ENCODE data around the gene SLMAP. TPM values are rescaled to one million over a fixed set of nuclear protein-coding genes. Genes with fewer than 3 reads are reported as not detected.
"Not testable (repeated sequence)": the region's sequence is repeated elsewhere in the genome, so short reads cannot be mapped to it uniquely, and the experiment has no call there.

Gene SLMAP
- total and polyA plus RNA-seq, 7 donors = 31.2 to 180 (median 106) TPM

DNA sequence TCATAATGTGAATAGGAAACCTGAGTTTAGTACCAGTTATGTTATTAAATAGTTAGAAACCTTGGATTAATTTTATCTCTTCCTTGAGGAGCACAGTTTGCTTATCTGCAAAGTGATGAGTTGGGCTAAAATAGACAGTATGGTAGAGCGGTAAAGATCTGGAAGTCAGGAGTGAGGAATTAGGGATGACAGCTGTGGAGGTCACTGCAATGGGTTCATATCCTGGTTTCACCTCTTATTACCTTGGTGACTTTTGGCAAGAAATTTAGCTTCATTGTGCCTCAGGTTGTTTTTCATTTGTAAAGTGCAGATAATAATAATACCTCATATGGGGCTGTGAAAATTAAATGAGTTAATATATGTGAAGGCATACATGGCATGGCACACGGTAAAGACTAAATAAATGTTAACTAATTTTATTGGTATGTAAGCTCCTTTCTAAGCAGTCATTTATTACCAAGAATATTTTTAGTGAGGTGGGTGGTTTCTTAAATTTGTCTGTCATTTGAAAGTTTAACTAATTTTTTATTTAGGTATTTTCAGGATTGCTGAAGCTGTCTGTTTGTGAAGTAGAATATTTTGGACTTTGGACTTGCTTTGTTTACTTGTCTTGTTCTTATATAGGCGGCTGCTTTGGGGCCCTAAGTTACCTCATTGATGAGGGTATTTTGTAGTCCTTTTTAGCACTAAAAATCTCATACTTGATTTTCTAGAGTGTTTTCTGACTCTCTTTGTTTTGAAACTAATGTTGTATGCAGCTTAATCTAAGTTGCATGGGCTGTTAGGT is 41.8 kb downstream of the SLMAP start:
- TF ChIP-seq, protein P1, sequence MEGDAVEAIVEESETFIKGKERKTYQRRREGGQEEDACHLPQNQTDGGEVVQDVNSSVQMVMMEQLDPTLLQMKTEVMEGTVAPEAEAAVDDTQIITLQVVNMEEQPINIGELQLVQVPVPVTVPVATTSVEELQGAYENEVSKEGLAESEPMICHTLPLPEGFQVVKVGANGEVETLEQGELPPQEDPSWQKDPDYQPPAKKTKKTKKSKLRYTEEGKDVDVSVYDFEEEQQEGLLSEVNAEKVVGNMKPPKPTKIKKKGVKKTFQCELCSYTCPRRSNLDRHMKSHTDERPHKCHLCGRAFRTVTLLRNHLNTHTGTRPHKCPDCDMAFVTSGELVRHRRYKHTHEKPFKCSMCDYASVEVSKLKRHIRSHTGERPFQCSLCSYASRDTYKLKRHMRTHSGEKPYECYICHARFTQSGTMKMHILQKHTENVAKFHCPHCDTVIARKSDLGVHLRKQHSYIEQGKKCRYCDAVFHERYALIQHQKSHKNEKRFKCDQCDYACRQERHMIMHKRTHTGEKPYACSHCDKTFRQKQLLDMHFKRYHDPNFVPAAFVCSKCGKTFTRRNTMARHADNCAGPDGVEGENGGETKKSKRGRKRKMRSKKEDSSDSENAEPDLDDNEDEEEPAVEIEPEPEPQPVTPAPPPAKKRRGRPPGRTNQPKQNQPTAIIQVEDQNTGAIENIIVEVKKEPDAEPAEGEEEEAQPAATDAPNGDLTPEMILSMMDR (IDR thresholded peaks at IDR 0.05) = no peak
- no peak overlapping the region for H3K4me3 ChIP-seq
- DNase-seq (no peak), ATAC-seq (peak in 1 of 4 donors; percentile 53)
- H3K4me1 ChIP-seq = peaks cover 56% of the 10 kb centered on the region
- no peaks in the 10 kb centered on the region for H3K9me3 ChIP-seq
- H3K27me3 ChIP-seq (ENCODE audit: insufficient read depth in 3 of 3, low read length in 2 of 3) = no peaks in the 10 kb centered on the region
- no peak overlapping the region for H3K27ac ChIP-seq
- intact Hi-C loops (cut with DNase I) = no loop called here
- no peaks in the 10 kb centered on the region for H3K36me3 ChIP-seq (ENCODE audit: insufficient read depth in 1 of 2, low read depth in 1 of 2)
- 66 to 76% (median 74%) methylated on average over 3 of the region's 3 CpGs for WGBS, 3 donors

- intact Hi-C loops (cut with DNase I) = loop anchor here in 1 of 2 donors (5.0 kb wide), 1 partner anchor 36 kb away; no protein-coding TSS in a partner anchor
- WGBS, 3 donors = 4 to 14% (median 11%) methylated on average over 3 of the region's 3 CpGs
- ATAC-seq = peak; percentile 66 to 82 (median 68)
- Histone ChIP-seq H3K27ac (peak overlapping the region; percentile 65), H3K4me3 (no peak overlapping the region), H3K4me1 (peaks cover 61% of the 10 kb centered on the region), H3K9me3 (no peaks in the 10 kb centered on the region), H3K27me3 (ENCODE audit: insufficient read depth in 3 of 3, low read length in 2 of 3) (no peaks in the 10 kb centered on the region), H3K36me3 (ENCODE audit: insufficient read depth in 1 of 2, low read depth in 1 of 2) (no peaks in the 10 kb centered on the region)
- no peak for DNase-seq
- TF ChIP-seq, protein P1 (IDR thresholded peaks at IDR 0.05) = no peak
These were observed 47.6 kb downstream of the SLMAP start for GRCh38 chr3:57803647-57804081.

- 92 to 94% (median 94%) methylated on average over 1 of the region's 1 CpG for WGBS, 3 donors
- peaks cover 75% of the 10 kb centered on the region for H3K4me1 ChIP-seq
- H3K4me3 ChIP-seq = no peak overlapping the region
- peak overlapping the region; percentile 54 for H3K27ac ChIP-seq
- intact Hi-C loops (cut with DNase I) = no loop called here
- ATAC-seq (peak in 2 of 4 donors; percentile 8 to 26), DNase-seq (no peak)
- no peaks in the 10 kb centered on the region for H3K27me3 ChIP-seq (ENCODE audit: insufficient read depth in 3 of 3, low read length in 2 of 3)
- no peaks in the 10 kb centered on the region for H3K9me3 ChIP-seq
- no peaks in the 10 kb centered on the region for H3K36me3 ChIP-seq (ENCODE audit: insufficient read depth in 1 of 2, low read depth in 1 of 2)
- TF ChIP-seq, protein P1 (IDR thresholded peaks at IDR 0.05) = no peak
These were observed 49.2 kb downstream of the SLMAP start for GRCh38 chr3:57805266-57805665.

- 98 to 100% (median 100%) methylated on average over 1 of the region's 1 CpG for WGBS, 3 donors
- H3K27ac ChIP-seq = peak overlapping the region; percentile 54
- DNase-seq (no peak), ATAC-seq (peak; percentile 63 to 72 (median 68))
- no peak overlapping the region for H3K4me3 ChIP-seq
- TF ChIP-seq, protein P1 (IDR thresholded peaks at IDR 0.05) = no peak
- H3K9me3 ChIP-seq = no peaks in the 10 kb centered on the region
- H3K36me3 ChIP-seq (ENCODE audit: insufficient read depth in 1 of 2, low read depth in 1 of 2) = no peaks in the 10 kb centered on the region
- intact Hi-C loops (cut with DNase I) = no loop called here
- H3K27me3 ChIP-seq (ENCODE audit: insufficient read depth in 3 of 3, low read length in 2 of 3) = no peaks in the 10 kb centered on the region
- peaks cover 75% of the 10 kb centered on the region for H3K4me1 ChIP-seq
These were observed 49.6 kb downstream of the SLMAP start for GRCh38 chr3:57805674-57806073.

DNA sequence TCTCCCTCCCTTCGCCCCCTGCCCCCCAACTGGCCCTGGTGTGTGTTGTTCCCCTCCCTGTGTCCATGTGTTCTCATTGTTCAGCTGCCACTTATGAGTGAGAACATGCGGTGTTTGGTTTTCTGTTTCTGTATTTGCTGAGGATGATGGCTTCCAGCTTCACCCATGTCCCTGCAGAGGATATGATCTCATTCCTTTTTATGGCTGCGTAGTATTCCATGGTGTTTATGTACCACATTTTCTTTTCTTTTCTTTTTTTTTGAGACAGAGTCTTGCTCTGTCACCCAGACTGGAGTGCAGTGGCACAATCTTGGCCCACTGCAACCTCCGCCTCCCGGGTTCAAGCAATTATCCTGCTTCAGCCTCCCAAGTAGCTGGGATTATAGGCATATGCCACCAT is 50.1 kb downstream of the SLMAP start:
- Histone ChIP-seq H3K4me1 (peaks cover 71% of the 10 kb centered on the region), H3K27ac (peak overlapping the region; percentile 54)
- H3K4me3 ChIP-seq; H3K36me3 ChIP-seq (ENCODE audit: insufficient read depth in 1 of 2, low read depth in 1 of 2); H3K9me3 ChIP-seq; H3K27me3 ChIP-seq (ENCODE audit: insufficient read depth in 3 of 3, low read length in 2 of 3); ATAC-seq; DNase-seq; intact Hi-C loops (cut with DNase I): not testable (repeated sequence)
- WGBS, 3 donors = 94 to 95% (median 94%) methylated on average over 5 of the region's 5 CpGs

Data from psoas muscle (tissue), 8 donors.